NCI-H82 (cell line): ENCODE data around the gene FAM117A.
"Not testable (repeated sequence)": the region's sequence is repeated elsewhere in the genome, so short reads cannot be mapped to it uniquely, and the experiment has no call there.

Experiments used
- DNase-seq: peaks from one replicate; lab custom pipeline; 2025; lab: John Stamatoyannopoulos, UW

FAM117A gene

GRCh38 chr17:49677933-49678847 lies 85.7 kb downstream of the FAM117A start, which contains the start of gene SPOP:
Gene SPOP, minus strand, starts transcription at chr17:49678097. Its CDS starts 55,287 bp downstream, at chr17:49622810.
- DNase-seq: peak; percentile 100

- DNase-seq: peak; percentile 97
Measured at GRCh38 chr17:49677134-49677932, 86.6 kb downstream of the FAM117A start.

GRCh38 chr17:49676276-49676868 lies 87.6 kb downstream of the FAM117A start:
- DNase-seq: no peak

- DNase-seq: no peak
Measured at GRCh38 chr17:49674507-49674906, 89.4 kb downstream of the FAM117A start.

- not testable (repeated sequence) for DNase-seq
Measured at GRCh38 chr17:49673679-49674078, 90.3 kb downstream of the FAM117A start.

GRCh38 chr17:49670641-49671040 lies 93.3 kb downstream of the FAM117A start:
- no peak for DNase-seq

- DNase-seq: no peak
Measured at GRCh38 chr17:49670002-49670401, 93.9 kb downstream of the FAM117A start.

GRCh38 chr17:49667854-49668253 lies 96.1 kb downstream of the FAM117A start:
- DNase-seq: no peak

- DNase-seq: no peak
Measured at GRCh38 chr17:49664706-49665211, 99.2 kb downstream of the FAM117A start.
